Adipocyte (in vitro differentiated cells): ENCODE data around the gene CEP57.
"Not testable (repeated sequence)": the region's sequence is repeated elsewhere in the genome, so short reads cannot be mapped to it uniquely, and the experiment has no call there.

Experiments
- DNase-seq: peaks from one replicate; pipeline ENCODE4 v3.0.0-alpha.2; 2015; ENCODE audit warnings: low read depth
- H3K27me3 ChIP-seq: replicated peaks from 2 replicates; pipeline ENCODE4 v1.7.0; 2013; ENCODE audit warnings: mild to moderate bottlenecking, low read length, moderate library complexity; ENCODE audit not compliant: control insufficient read depth, insufficient read depth
- H3K36me3 ChIP-seq: 2 replicates; pipeline ENCODE4 v1.7.0; 2013; ENCODE audit warnings: low read length, mild to moderate bottlenecking, moderate library complexity; ENCODE audit not compliant: control insufficient read depth, insufficient read depth, severe bottlenecking
- H3K4me1 ChIP-seq: 2 replicates; pipeline ENCODE4 v1.7.0; 2013; ENCODE audit warnings: mild to moderate bottlenecking, low read length, moderate library complexity; ENCODE audit not compliant: control insufficient read depth, insufficient read depth
- H3K4me3 ChIP-seq: 2 replicates; pipeline ENCODE4 v1.7.0; 2013; ENCODE audit warnings: mild to moderate bottlenecking, low read length, moderate library complexity
- H3K9ac ChIP-seq: 2 replicates; pipeline ENCODE4 v1.7.0; 2013; ENCODE audit warnings: mild to moderate bottlenecking, low read length, moderate library complexity
- H3K9me3 ChIP-seq: 2 replicates; pipeline ENCODE4 v1.7.0; 2013; ENCODE audit warnings: mild to moderate bottlenecking, low read length, moderate library complexity; ENCODE audit not compliant: control insufficient read depth

CEP57 gene

DNA sequence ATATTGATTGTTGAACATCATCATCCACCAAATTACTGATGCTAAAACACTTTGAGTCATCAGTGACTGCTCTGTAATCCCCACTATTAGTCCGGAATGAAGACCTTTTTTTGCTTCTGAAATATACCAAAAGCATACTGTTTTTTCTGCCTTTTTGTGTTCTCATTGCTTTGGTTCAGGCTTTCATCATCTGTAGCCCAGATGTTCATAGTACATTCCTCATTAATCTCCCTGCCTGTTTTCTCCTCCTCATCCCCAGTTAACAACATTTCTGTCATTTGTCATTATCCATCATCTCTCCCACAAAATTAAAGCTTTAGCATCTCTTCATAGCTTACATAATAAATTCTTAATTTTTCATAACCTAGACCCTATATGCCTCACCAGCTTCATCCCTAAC lies 9.2 kb downstream of the CEP57 start:
- Histone ChIP-seq H3K4me3 (no peak overlapping the region), H3K36me3 (peaks cover 3% of the 10 kb centered on the region), H3K4me1 (no peaks in the 10 kb centered on the region), H3K27me3 (no peaks in the 10 kb centered on the region), H3K9me3 (no peaks in the 10 kb centered on the region), H3K9ac (no peak overlapping the region)
- DNase-seq: no peak

DNA sequence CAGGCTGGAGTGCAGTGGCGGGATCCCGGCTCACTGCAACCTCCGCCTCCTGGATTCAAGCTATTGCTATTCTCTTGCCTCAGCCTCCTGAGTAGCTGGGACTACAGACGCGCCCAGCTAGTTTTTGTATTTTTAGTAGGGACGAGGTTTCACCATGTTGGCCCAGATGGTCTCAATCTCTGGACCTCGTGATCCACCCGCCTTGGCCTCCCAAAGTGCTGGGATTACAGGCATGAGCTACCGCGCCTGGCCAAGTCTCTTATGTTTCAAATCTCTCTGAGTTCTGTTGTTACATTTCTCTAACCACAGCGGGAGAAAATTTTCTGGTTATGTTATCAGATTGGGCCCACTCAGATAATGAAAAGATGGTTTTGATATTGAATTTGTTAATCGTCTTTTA lies 10.1 kb downstream of the CEP57 start:
- no peaks in the 10 kb centered on the region for H3K4me1 ChIP-seq
- H3K27me3 ChIP-seq: no peaks in the 10 kb centered on the region
- H3K4me3 ChIP-seq: no peak overlapping the region
- DNase-seq: no peak
- H3K36me3 ChIP-seq: peaks cover 3% of the 10 kb centered on the region
- H3K9me3 ChIP-seq: no peaks in the 10 kb centered on the region
- no peak overlapping the region for H3K9ac ChIP-seq

DNA sequence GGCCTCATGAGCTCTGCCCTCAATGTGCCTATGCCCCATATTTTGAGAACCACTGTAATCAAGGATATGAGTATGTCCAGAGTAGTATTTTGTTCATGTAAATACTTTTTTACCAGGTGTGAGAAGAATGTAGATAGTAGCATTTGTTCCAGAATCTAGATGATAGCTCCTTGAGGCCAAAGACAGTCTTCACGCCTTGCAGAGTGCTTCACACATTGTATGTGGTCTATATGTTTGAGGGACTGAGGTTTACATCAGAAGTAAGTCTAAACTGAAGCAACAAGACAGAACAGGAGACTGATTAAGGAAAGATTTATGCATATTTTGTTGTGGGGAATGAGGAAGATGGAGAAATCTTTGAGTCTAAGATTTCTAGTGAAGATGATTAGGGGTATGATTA lies 12.5 kb downstream of the CEP57 start:
- Histone ChIP-seq H3K4me1 (peaks cover 4% of the 10 kb centered on the region), H3K9ac (no peak overlapping the region), H3K9me3 (no peaks in the 10 kb centered on the region), H3K27me3 (no peaks in the 10 kb centered on the region), H3K36me3 (peaks cover 5% of the 10 kb centered on the region), H3K4me3 (no peak overlapping the region)
- DNase-seq: no peak

DNA sequence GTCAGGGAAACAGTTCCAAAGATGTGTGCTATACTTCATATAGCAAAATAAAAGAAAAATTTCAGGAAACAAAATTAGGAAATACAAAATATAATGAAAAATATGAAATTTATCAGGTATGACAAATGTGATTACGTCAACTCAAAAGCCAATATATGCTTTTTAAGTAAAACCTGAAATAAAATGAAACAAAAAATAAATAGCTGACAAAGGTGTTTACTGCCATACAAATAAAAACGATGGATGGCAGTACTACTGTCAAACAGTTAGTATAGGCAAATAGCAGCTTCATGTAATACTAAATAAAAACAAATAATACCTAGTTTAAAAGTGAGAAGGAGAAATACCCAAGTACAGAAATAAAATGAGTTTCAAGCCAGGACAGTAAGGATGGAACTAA lies 13.7 kb downstream of the CEP57 start:
- Histone ChIP-seq H3K9ac (no peak overlapping the region), H3K9me3 (no peaks in the 10 kb centered on the region), H3K27me3 (no peaks in the 10 kb centered on the region), H3K36me3 (peaks cover 5% of the 10 kb centered on the region), H3K4me1 (peaks cover 4% of the 10 kb centered on the region), H3K4me3 (no peak overlapping the region)
- no peak for DNase-seq

DNA sequence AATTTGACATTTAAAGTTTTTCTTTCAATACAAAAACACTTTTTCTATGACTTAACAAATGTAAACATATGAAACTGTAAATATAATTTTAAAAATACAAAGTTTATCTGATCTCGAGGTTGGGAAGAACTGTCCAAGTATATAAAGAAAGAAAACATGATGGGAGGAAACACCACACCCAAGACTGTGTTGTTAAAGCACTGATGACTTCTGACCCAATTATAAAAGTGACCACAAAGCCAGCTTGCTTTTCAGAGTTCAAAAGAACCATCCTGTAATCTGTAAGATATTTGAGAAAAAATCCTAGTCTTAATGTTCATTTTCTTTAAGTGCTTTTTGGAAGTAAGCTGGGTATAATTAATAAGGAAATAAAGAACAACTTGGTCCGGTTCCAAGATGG lies 15.6 kb downstream of the CEP57 start:
- DNase-seq: no peak
- H3K9ac ChIP-seq: no peak overlapping the region
- no peaks in the 10 kb centered on the region for H3K27me3 ChIP-seq
- no peak overlapping the region for H3K4me3 ChIP-seq
- peaks cover 2% of the 10 kb centered on the region for H3K36me3 ChIP-seq
- no peaks in the 10 kb centered on the region for H3K9me3 ChIP-seq
- peaks cover 4% of the 10 kb centered on the region for H3K4me1 ChIP-seq

DNA sequence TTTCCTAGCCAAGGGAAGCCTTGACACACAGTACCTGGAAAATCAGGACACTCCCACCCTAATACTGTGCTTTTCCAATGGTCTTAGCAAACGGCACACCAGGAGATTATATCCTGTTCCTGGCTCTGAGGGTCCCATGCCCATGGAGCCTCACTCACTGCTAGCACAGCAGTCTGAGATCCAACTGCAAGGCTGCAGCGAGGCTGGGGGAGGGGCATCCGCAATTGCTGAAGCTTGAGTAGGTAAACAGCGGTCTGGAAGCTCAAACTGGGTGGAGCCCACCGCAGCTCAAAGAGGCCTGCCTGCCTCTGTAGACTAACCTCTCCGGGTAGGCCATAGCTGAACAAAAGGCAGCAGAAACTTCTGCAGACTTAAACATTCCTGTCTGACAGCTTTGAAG lies 16.2 kb downstream of the CEP57 start:
- H3K36me3 ChIP-seq, H3K4me1 ChIP-seq, H3K9ac ChIP-seq, DNase-seq, H3K4me3 ChIP-seq, H3K9me3 ChIP-seq, H3K27me3 ChIP-seq: not testable (repeated sequence)

DNA sequence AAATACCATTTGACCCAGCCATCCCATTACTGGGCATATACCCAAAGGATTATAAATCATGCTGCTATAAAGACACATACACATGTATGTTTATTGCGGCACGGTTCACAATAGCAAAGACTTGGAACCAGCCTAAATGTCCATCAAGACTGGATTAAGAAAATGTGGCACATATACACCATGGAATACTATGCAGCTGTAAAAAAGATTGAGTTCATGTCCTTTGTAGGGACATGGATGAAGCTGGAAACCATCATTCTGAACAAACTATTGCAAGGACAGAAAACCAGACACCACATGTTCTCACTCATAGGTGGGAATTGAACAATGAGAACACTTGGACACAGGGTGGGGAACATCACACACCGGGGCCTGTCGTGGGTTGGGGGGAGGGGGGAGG lies 20.8 kb downstream of the CEP57 start:
- not testable (repeated sequence) for H3K36me3 ChIP-seq, H3K9ac ChIP-seq, H3K9me3 ChIP-seq, DNase-seq, H3K27me3 ChIP-seq, H3K4me1 ChIP-seq, H3K4me3 ChIP-seq

DNA sequence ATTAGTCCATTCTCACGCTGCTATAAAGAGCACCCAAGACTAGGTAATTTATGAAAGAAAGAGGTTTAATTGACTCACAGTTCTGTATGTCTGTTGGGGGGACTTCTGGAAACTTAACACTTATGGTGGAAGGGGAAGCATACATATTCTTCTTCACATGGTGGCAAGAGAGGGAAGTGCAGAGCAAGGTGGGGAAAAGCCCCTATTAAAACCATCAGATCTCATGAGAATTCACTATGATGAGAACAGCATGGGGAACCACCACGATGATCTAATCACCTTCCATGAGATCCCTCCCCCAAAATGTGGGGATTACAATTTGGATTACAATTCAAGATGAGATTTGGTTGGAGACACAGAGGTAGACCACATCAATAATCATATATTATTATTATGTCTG lies 25.7 kb downstream of the CEP57 start:
- H3K27me3 ChIP-seq: no peaks in the 10 kb centered on the region
- H3K9ac ChIP-seq: no peak overlapping the region
- H3K4me3 ChIP-seq: no peak overlapping the region
- H3K4me1 ChIP-seq: no peaks in the 10 kb centered on the region
- H3K9me3 ChIP-seq: no peaks in the 10 kb centered on the region
- DNase-seq: no peak
- peaks cover 11% of the 10 kb centered on the region for H3K36me3 ChIP-seq

DNA sequence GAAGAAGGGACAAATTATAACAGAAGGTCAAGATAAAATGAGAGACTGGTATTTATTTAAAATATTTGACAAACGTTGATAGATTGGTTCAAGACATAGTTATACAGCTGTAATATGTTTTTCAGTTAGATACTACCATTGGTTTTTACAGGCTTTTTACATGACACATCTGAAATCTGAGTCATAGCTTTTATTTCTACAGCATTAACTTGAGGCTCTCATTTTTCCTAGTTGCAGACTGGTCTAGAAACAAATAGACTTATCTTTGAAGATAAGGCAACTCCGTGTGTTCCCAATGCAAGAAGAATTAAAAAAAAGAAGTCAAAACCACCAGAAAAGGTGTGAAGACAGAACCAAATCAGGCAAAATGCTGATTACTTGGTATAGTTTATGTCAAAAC lies 31.3 kb downstream of the CEP57 start:
- Histone ChIP-seq H3K36me3 (peaks cover 41% of the 10 kb centered on the region), H3K4me3 (no peak overlapping the region), H3K4me1 (no peaks in the 10 kb centered on the region), H3K9me3 (no peaks in the 10 kb centered on the region), H3K27me3 (no peaks in the 10 kb centered on the region), H3K9ac (no peak overlapping the region)
- peak; percentile 58 for DNase-seq

DNA sequence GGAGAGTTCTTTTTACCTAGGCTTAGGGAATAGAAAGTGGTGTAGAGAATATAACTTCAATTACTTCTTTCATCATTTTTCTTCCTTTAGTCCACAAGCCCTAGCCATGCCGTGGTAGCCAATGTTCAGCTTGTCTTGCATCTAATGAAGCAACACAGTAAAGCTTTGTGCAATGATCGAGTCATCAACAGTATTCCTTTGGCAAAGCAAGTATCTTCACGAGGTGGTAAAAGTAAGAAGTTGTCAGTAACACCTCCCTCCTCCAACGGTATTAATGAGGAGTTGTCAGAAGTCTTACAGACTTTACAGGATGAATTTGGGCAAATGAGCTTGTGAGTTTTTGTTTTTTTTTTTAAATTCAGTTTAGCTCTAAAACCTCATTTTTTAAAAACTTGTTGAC lies 37.4 kb downstream of the CEP57 start:
- Histone ChIP-seq H3K27me3 (no peaks in the 10 kb centered on the region), H3K9me3 (no peaks in the 10 kb centered on the region), H3K9ac (no peak overlapping the region), H3K4me3 (no peak overlapping the region), H3K36me3 (peaks cover 57% of the 10 kb centered on the region), H3K4me1 (peaks cover 9% of the 10 kb centered on the region)
- DNase-seq: no peak

DNA sequence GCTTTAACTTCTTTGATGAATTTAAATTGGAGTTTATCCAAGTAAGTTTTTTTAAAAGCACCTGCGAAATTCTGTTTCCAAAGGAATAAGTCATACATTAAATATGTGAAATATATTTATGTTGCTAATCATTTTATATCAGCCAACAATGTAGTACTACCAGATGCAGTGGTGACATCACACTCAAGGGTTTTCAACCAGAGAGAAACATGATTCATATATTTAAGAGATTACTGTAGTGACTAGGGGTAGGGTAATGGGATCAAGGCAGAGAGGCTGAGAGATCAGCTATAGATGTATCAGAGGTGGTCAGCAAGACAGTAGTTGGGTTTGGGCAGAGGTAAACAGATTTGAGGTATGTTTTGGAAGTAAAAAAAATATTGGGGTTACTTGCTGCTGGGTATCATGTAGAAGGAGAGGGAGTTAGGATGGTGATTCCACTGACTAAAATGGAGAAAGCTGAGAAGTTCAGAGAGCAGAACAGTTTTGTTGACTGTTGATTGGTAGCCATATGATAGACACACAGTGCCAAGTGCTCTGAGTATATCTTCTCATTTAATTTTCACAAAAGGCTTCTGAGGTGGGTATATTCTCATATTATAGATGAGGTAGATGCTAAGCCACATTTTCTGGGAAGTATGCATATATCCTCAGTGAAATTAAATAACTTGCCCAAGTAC lies 39.4 kb downstream of the CEP57 start:
- peaks cover 63% of the 10 kb centered on the region for H3K36me3 ChIP-seq

DNA sequence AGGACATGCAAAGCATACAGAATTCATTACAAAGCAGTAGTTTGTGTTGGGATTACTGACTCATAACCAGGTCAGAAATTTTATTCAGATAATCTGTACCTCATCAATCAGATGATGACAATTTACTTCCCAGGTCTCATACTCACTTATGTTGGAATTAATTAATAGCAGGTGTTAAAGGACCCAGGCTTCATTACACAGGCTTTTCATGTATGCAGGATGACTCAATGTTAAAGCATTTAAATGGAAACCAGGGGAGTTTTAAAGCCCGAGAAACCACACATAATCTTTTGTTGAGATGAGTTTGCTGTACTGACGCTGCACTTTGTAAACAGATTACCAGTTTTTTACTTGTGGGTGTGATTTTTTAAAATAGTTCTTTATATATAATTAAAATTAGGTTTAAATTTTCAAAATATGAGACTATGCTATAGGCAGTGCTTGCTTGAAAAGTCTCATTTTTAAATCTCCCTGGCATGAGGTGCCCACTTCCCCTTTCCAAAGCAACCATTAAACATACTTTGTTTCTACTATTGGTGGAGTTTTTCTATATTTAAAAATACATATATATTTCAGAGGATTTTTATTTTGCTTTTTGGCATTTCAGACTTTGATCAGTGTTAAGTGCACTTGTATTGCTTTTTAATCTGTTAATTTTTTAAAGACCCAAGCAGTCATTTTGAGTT lies 41.0 kb downstream of the CEP57 start:
- H3K9me3 ChIP-seq: no peaks in the 10 kb centered on the region
- H3K9ac ChIP-seq: no peak overlapping the region
- no peaks in the 10 kb centered on the region for H3K27me3 ChIP-seq
- H3K4me3 ChIP-seq: no peak overlapping the region
- DNase-seq: peak; percentile 78
- H3K4me1 ChIP-seq: peaks cover 14% of the 10 kb centered on the region
- peaks cover 70% of the 10 kb centered on the region for H3K36me3 ChIP-seq

More for the DNA sequence above, 39.4 kb downstream of the CEP57 start:
- H3K4me1 ChIP-seq: peaks cover 9% of the 10 kb centered on the region
- H3K27me3 ChIP-seq: no peaks in the 10 kb centered on the region
- H3K9ac ChIP-seq: no peak overlapping the region
- no peak overlapping the region for H3K4me3 ChIP-seq
- H3K9me3 ChIP-seq: no peaks in the 10 kb centered on the region
- no peak for DNase-seq
